ENCODE measurements around the gene DDX39B.

The DDX39B gene

DNA sequence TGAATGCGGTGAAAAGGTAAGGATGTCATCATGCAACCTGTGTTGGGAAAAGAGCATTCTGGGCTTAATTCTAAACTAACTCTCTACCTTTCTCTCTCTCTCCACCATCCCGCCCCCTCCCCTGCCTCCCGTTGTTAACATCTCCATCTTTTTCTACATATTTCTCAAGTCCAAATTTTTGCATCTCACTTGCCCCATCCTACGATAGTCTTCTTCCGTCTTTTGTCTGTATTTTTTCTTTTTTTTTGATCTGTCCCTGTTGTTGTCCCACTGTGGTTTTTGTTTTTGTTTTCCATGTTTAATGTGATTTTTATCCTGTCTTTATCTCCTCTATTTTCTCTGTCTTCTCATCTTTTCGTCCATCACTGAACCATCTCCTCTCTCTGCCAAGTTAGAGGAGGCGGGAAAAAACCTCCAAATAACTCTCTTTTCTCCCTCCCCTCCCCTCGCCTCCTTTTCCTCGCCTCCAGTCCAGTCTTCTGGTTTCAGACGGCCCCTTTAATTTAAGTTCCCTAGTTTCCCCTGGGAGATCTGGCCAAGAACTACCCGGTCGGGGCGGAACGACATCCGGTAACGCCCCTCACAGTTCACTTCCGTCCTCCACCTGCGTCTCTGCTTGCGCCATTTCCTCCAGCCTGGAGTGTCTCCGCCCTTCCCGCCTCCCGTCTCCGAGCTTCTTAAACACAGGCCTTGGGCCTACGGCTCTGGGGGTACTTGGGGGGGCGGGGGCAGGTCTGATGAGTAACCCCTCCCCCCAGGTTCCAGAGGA is 5.3 kb upstream of the DDX39B start, which contains the start of gene NFKBIL1:
Gene NFKBIL1 (plus strand): TSS at position 651 of the 769 bp plus-strand sequence. CDS start 87 bp downstream, at position 738.
- peak; percentile 87 for DNase-seq

DNA sequence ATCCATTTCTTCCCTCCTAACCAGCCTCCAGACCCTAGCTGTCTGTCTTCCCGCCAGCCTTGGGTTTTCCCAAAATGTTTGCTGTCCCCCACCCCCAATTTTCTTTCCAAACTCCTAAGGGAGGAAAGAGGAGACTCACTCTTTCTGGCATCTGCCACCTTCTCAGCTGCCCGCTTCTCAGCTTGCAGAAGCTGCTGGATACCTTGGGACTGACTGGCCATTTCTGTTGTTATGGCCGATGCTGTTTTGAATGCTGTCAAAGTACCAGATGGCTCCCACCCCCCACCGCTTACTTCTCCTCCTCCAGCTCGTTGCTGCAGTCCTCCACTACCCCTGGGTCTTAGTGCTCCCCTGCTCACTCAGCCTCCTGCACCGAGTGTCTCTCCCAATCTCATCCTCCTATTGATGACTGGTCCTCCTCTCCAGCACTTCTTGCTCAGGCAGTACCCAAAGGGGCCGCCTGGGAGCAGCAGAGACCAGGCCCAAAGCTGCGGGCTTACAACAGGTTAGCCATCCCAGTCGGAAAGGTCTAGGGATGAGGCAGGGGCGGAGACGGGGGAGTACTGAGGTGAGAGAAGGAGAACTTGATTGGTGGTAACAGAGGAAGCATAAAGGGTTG is 4.6 kb upstream of the DDX39B start, which contains the start of gene ATP6V1G2:
Gene ATP6V1G2 (minus strand): TSS at position 270 of the 619 bp plus-strand sequence. CDS start 49 bp downstream, at position 221.
- peak; percentile 84 for DNase-seq

DNA sequence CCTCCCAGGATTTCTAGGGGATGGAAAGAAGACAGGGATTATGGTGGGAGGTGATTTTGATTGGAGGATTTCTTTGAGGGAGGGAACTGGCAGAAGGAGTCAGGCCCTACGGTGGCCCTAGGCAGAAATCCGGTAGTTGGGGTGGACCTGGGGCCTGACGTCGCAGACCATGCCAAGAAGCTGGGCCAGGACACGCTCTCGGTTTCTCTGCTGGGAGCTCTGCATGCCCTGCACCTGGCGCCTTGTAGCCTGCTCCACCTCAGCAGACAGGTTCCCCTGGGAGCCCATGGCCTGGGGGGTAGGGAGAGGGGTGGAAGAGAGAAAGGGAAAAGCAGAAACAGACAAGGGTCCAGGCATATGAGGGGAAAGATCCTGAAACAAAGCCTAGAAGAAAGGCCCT is 3.5 kb upstream of the DDX39B start:
- no peak for DNase-seq

DNA sequence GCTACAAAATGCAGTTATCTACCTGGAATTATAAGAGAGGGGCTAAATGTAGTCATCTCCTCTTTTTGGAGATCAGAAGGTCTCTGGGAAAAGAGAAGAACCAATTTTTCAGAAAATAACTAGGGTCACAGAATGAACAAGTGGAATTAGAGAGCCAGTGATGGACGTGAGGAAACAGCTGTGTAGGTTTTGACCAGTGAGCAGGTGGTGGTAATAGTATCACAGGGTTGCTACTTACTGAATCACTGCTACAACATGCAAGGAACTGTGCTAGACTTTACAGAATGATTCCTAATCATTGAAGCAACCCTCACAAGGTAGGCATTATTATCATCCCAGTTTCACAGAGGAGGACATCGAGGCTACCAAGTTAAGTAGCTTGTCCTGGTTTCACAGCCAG is 2.9 kb upstream of the DDX39B start:
- DNase-seq, result no peak

DNA sequence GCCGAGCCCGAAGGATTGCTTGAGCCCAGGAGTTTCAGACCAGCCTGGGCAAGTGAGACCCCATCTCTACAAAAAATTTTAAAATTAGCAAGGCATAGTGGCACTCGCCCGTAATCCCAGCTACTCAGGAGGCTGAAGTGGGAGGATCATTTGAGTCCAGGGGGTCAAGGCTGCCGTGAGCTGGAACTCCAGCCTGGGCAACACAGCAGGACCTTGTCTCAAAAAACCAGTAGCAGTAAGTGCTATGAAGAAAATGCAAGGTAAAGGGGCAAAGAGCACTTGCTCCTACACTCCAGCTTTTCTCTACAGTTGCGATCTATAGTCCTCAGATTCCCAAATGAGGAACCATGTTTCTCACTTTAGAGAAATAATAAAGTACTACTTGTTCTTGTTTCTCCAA is 1.8 kb upstream of the DDX39B start:
- DNase-seq, result no peak

GRCh38 chr6:31541059-31541657 is 645 bp downstream of the DDX39B start:
- DNase-seq, result peak; percentile 64

GRCh38 chr6:31540640-31541039 is 1.2 kb downstream of the DDX39B start:
- DNase-seq, result no peak

DNA sequence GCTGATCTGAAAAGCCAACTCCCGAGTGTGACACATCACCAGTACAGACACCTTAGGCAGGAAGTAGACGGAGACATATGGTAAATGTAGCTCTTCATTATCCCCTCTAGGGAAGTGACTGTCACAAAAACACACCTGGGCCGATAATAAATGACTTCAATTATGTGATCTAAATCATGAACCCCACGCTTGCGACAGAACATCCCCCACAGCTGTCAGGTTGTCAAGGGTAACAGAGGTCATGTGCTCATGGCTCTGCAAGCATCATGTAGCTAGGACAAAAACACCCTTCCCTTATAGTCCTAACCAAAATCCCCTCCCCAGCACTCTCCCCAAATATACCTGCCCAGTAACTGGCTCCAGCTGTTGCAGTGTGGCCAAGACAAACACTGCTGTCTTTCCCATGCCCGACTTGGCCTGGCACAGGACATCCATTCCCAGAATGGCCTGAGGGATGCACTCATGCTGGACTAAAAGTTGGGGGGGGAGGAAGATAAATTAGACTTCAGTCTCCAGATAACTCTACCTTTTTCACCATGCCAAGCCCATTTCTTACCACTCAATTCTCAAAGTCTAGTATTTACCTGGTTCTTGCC is 2.9 kb downstream of the DDX39B start:
- DNase-seq, result no peak

DNA sequence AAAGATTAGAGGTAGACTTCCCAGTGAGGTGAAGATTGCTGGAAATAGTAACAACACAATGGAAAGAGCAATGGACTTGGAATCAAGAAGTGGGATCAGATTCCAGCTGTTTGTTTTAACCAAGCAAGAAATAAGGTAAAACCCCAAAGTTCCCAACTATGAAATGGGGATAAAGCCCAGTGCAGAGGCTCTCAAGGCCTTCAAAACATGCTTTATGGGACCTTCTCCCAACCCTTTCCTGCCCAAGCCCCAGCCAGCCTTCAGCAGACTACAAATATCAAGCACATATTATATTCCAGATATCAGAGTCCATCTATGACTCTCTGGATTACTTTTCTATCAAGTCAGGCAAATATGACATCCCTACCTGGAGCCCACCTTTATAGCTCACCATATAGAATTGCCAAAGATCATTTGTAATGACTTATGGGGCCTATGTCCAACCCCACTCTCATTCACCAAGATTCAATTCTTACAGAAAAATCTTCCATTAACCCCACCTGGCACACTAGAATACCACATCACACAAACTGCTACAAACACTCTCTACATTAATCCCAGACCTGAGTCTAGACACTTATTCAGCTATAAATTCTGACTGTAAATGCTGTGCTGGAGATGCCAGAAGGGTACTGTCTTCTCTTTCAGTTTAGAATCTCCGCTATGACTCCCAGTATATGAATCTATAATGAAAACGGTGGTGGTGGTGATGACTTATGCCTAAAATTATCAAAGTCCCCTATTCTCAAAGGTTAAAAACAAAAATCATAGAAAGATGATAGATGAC is 6.1 kb downstream of the DDX39B start:
- no peak for DNase-seq

- DNase-seq, result no peak
Measured at GRCh38 chr6:31534521-31535040, 7.2 kb downstream of the DDX39B start.

DNA sequence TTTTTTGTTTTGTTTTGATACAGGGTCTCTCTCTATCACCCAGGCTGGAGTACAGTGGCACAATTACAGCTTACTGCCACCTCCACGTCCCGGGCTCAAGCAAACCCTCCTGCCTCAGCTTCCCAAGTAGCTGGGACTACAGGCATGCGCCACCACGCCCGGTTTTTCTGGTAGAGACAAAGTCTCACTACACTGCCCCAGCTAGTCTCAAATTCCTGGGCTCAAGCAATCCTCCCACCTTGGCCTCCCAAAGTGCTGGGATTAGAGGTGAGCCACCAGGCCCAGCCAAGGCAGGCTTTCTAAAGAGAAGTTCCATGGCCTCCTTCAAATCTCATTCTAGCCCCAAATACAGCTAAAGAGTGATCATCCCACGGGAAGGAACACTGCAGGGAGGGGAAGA is 7.8 kb downstream of the DDX39B start:
- no peak for DNase-seq

DNA sequence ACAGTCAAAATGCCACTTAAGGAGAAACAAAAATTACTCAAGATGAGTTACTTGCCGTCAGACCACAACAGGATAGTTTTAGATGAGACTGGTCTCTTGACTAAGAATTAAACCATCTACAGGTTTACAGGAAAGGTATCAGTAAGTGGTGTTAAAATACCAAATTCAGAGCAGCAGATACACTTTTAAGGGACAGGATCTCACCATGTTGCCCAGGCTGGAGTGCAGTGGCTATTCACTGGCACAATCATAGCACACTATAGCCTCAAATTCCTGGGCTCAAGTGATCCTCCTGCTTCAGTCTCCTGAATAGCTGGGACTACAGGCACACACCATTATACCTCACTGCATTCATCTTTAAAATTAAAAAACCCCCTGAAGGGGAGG is 8.4 kb downstream of the DDX39B start:
- no peak for DNase-seq

- no peak for DNase-seq
Measured at GRCh38 chr6:31532644-31533454, 9.0 kb downstream of the DDX39B start.

- DNase-seq, result no peak
Measured at GRCh38 chr6:31531771-31532643, 9.8 kb downstream of the DDX39B start.

DNA sequence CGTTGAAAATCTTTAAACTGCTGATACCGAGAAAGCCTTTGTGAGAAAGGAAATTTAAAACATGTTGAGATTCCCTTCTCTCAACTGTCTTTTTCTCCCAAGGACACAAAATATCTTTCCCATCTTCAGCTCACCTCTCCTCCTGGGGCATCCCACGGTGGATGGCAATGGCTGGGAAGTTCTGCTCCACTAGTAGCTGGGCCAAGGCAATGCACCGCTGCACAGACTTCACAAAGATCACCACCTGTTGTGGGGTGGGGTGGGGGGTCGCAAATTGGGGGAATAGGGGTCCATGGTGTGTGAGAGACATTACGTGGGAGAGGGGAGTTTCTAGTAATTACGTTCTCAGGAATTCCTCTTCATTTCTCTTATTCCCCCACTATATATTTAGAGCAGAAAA is 10.6 kb downstream of the DDX39B start:
- DNase-seq, result no peak

- no peak for DNase-seq
Measured at GRCh38 chr6:31530659-31531058, 11.1 kb downstream of the DDX39B start.

- no peak for DNase-seq
Measured at GRCh38 chr6:31529329-31530150, 12.3 kb downstream of the DDX39B start.

- no peak for DNase-seq
Measured at GRCh38 chr6:31528821-31529328, 12.9 kb downstream of the DDX39B start, which contains the start of gene MCCD1. MCCD1 (plus strand) TSS chr6:31528962; CDS start chr6:31529015, 53 bp downstream.

DNA sequence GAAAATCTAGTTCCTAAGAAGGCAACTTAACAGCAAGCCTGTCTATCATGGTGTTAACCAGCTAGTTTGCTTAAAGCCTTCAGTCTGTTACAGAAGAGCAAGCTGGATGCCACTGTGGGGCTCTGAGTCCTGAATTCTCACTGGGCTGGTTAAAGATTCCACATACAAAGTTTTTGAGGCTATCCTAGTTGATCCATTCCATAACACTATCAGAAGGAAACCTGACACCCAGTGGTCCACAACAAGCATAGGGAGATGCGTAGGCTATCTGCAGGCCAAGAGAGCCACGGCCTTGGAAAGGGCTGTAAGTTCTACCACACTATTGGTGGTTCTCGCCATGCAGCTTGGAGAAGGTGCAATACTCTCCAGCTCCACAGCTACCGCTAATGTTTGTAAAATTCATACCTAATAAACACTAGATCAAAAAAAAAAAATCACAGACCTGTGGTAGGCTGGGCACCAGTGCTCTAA is 13.5 kb downstream of the DDX39B start:
- DNase-seq, result no peak
